Activated CD4-positive, alpha-beta T cell treated with anti-CD3 and anti-CD28 coated beads, Interleukin-2, Interleukin-4, amounts not matched to agents 100 ng/mL and 50 ng/mL, durations not matched to agents 16 hours and 8 hours (primary cell): Measurements from ENCODE around the gene KIF4A.
"Not testable (repeated sequence)": the region's sequence is repeated elsewhere in the genome, so short reads cannot be mapped to it uniquely, and the experiment has no call there.

ENCODE experiments used
- DNase-seq: peaks from one replicate; pipeline ENCODE4 v3.0.0-alpha.2; 2020; ENCODE audit warnings: low spot score

Gene KIF4A

GRCh38 chrX:70386235-70386634 lies 96.3 kb downstream of the KIF4A start:
- DNase-seq: no peak

GRCh38 chrX:70398899-70399298 lies 109.0 kb downstream of the KIF4A start:
- peak; percentile 6 for DNase-seq

GRCh38 chrX:70400181-70400580 lies 110.3 kb downstream of the KIF4A start:
- DNase-seq: not testable (repeated sequence)

- no peak for DNase-seq
These were observed 112.8 kb downstream of the KIF4A start for GRCh38 chrX:70402721-70403120.

GRCh38 chrX:70405003-70405402 lies 115.1 kb downstream of the KIF4A start:
- no peak for DNase-seq

DNA sequence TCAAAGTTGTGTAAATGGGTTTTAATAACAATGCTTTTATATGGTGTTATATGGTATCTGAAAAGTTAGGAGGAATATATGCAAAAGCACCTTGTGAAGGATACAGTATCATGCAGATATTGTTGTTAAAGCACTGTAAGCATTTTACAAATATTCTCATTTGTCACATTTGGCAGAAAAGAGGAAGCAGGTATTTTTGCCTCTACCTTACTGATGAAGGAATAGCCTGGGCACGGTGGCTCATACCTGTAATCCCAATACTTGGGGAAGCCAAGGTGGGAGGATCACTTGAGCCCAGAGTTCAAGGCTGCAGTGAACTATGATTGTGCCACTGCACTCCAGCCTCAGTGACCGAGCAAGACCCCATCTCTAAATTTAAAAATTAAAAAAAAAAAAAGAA lies 121.0 kb downstream of the KIF4A start:
- DNase-seq: no peak

- no peak for DNase-seq
These were observed 121.6 kb downstream of the KIF4A start for GRCh38 chrX:70411475-70411874.

GRCh38 chrX:70421618-70422017 lies 131.7 kb downstream of the KIF4A start:
- no peak for DNase-seq

DNA sequence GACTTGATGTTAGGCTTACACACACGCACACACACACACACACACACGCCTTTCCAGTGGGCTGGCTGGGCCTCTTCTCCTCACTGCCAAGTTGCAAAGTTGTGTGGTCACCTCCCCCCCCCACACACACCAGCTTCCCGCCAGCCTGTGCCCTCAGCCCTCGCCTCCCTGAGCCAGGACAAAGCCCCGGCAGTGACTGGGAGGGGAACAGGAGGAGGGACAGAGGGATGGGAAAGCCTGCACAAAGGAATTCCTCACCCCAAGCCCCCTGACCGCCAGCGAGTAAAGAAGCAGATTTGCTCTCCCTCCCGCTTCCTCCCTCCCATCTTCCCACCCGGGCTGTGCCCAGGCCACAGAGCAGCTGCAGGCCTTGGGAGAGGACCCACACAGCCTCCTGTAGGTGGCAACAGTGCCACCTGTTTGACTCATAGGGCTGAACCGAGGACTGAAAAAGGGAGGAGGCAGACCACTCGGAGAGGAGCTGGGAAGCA lies 133.0 kb downstream of the KIF4A start, which contains the start of gene GDPD2:
Gene GDPD2 (plus strand): TSS at position 464 of the 491 bp plus-strand sequence. CDS start 1,671 bp downstream, outside the sequence.
- DNase-seq: no peak

DNA sequence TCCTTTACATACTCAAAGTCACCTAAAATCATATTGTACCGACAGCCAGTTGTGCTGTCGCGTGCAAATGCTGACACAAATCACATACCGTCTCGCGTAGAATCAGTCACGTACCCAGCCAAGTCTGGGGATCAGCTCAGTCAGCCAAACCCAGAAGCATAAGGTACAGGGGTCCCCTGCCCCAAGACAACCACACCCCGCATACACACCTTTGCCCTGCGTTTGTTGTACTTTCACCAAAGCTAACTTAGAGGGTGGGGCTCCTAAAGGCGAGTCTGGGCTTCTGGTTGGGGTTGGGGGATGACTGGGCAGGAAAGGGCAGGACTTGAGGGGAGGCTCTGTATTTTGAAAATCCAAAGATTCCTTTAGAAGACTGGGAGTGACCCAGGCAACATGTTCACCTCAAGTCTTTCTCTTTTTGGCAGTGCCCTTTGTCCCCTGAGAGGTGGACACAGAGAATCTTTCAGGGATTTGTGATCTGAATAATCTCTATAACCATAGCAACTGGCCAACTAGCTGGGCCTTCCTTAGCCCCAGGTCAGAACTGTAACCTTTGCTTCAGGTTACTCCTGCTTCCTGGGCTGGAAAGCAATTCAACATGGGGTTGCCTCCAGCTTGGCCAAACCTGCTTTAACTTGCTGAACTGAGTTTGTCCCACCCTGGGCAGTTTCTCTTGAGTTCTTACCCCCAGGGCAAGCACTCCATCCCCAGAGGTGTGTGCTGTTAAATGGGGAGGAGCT lies 134.2 kb downstream of the KIF4A start:
- DNase-seq: no peak

DNA sequence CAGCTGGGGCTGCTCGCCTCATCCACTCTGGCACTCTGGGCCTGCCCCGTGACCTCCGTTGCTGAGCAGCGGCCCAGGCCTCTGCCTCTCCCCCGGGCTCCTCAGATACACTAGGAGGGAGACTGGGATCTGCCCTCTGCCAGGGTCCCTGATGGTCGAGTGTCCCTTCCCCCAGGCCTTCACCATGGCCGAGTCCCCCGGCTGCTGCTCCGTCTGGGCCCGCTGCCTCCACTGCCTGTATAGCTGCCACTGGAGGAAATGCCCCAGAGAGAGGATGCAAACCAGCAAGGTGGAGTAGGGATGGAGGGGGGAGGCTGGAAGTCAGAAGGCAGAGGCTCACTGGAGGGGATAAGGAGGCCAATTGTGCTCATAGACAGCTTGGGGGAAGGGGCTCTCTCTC lies 134.9 kb downstream of the KIF4A start:
- no peak for DNase-seq

DNA sequence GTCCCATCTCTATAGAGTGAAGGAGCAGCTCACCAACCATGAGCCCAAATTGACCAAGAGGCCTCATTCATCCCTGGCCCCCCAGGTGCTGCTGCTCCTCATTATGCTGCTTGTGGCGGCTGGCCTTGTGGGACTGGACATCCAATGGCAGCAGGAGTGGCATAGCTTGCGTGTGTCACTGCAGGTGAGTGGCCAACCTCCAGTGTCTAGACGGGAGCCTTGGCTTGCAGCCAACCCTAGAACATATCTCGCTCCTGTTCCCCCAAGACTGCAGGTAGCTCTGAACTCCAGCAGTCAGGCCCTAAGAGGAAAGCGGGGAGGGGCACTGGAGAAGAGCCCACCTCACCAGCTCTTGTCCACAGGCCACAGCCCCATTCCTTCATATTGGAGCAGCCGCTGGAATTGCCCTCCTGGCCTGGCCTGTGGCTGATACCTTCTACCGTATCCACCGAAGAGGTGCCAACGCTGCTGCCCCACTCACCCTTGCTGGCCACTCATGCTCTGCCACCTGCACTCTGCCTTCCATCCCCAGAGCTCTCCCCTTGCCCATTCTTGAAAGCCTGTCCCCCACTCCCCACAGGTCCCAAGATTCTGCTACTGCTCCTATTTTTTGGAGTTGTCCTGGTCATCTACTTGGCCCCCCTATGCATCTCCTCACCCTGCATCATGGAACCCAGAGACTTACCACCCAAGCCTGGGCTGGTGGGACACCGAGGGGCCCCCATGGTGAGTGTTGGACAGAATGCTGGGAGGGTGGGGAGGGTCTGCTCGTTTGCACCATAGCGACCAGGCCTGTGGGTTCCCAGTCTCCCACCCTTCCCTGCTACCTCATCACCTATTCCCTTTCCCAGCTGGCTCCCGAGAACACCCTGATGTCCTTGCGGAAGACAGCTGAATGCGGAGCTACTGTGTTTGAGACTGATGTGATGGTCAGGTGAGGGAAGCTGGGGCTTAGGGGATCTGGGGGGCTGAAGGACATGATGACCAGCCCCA lies 136.7 kb downstream of the KIF4A start:
- no peak for DNase-seq

GRCh38 chrX:70427365-70427764 lies 137.5 kb downstream of the KIF4A start:
- no peak for DNase-seq

DNA sequence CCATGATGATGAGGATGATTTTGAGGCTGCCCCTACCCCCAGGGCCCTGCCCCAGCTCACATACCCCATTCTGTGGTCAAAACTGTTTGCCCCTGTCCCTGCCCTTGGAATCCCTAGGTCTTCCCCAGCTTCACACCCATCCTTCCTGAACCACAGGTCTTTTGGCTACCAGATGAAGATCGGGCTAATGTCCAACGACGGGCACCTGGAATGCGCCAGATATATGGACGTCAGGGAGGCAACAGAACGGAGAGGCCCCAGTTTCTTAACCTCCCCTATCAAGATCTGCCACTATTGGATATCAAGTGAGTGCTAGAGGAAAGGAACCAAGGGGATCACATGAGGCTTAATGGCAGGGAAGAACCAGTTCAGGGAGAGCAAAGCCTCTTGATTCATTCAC lies 139.9 kb downstream of the KIF4A start:
- no peak for DNase-seq

GRCh38 chrX:70432936-70433847 lies 143.3 kb downstream of the KIF4A start:
- no peak for DNase-seq

DNA sequence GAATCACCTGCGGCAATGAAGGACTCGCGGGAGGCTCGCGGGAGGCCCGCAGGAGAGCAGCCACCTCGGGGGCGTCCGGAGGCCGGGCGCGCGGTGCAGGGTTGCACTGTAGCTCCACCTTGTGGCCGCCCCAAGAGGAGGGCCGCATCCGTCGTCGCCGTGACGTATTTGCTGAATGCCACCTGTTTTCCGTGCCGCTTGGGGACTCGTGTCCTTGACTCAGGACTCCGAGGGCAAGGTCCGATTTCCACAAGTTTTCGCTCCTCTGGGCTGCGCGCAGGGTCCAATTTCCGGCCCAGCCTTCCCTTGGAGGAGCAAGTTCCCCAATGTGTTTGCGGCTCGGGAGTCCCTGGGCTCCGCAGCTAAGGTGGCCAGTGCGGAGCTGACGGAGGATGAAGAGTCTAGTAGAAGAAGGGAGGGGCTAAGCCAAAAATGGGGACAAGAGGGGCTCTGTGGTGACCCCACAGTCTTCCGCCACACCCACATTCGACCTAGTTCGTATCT lies 144.0 kb downstream of the KIF4A start:
- DNase-seq: peak; percentile 65

DNA sequence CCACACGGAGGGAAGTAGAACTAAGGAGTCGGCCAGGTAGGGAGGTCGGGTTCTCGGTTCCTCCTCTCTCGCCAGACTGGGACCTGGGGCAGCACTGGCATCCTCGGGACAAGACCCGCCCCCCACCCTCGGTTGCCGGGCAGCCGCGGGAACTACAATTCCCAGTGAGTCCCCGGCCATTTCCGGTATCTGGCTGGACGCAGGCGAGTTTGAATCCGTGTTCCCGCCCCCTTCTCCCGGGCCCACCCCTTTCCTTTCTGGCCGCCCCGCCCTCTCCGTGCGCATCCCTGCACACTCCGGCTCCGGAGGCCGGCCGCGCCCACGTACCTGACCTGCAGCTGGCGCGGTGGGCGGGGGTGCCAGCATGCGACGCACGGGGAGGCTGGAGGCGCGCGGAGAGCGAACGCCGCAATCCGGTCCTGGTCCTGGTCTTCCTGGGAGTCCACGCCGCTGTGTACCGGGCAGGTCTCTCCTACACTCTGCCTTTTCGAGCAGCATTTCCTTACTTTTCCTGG lies 144.5 kb downstream of the KIF4A start:
- DNase-seq: peak; percentile 69

GRCh38 chrX:70434914-70435586 lies 145.1 kb downstream of the KIF4A start:
- no peak for DNase-seq

GRCh38 chrX:70436343-70436742 lies 146.4 kb downstream of the KIF4A start:
- no peak for DNase-seq

DNA sequence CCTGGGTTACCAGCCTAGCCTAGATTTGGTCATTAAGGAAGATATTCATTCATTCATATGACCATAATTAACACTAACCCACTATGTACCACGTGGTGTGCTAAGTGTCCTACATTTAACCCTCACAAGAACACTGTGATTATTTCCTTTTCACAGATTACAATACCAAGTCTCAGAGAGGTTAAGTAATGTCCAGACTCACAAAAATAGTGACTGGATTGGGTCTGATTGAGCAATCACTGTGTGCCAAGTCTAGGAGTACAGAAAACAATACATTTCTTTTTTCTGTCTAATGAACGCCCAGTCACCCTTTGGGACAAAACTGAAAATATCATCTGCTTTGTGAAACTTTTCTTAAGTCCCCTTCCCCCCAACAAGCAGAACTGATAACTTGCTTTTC lies 147.1 kb downstream of the KIF4A start:
- no peak for DNase-seq
